GM12891 (cell line): ENCODE data around the gene PEAK1.

ENCODE experiments used
- POLR2A ChIP-seq: IDR thresholded peaks from 2 replicates; pipeline ENCODE4 v1.6.1; 2011; ENCODE audit warnings: low read depth, low read length, control low read depth
- POLR2AphosphoS5 ChIP-seq: IDR thresholded peaks from 2 replicates; pipeline ENCODE4 v1.6.1; 2011; ENCODE audit warnings: low read depth, low read length, control low read depth
- TAF1 ChIP-seq: IDR thresholded peaks from 2 replicates; pipeline ENCODE4 v1.6.1; 2011; ENCODE audit warnings: low read depth, low read length, control low read depth

- no peak for TF ChIP-seq POLR2AphosphoS5
- TF ChIP-seq POLR2A, result no peak
- TF ChIP-seq TAF1, result no peak
These were observed 344.4 kb downstream of the PEAK1 start for GRCh38 chr15:77075528-77075927.
